HG02759 (cell line): Measurements from ENCODE around the gene CNTNAP2.
"Not testable (repeated sequence)": the region's sequence is repeated elsewhere in the genome, so short reads cannot be mapped to it uniquely, and the experiment has no call there.

Source experiments
- ATAC-seq: cut with Tn5 transposase; IDR thresholded peaks from one replicate; pipeline ENCODE4 v1.9.1; 2021; ENCODE audit warnings: mild to moderate bottlenecking, moderate library complexity; ENCODE audit not compliant: unreplicated experiment

Gene CNTNAP2

DNA sequence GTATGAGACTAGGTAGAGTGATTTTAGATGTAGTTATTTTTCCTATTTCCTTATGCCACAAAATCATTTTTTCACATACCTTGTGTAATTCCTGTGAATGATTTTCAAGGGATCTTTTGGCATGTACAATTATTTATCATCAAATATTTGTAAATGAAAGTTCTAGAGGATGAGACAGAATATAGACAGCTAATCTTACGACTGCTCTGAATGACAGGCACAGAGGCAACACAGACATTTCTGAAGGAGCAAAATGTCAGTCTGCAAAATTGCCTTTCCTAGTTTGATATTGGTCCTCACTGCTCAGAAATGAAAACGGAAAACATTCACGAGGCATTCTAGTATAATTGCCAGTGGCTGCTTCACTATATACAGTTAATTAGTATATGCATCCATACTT is 1663.3 kb downstream of the CNTNAP2 start:
- ATAC-seq: no peak

DNA sequence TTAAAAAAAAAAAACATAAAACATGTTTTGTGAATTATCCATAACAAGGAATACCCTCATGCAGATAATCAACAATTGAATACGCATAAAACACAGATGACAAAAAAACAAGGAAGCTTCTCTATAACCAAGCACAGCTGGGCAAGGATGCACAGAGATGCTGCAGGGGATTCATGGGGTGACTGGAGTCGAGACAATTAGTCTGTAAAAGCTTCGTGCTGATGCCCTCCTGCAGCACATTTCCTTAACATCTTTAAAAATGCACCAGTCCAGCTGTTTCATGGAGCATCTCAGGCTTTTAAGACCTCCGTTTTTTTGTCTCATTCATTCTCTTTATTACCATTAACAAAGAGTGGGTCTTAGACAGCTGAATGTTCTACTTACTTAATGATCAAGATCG is 1680.0 kb downstream of the CNTNAP2 start:
- no peak for ATAC-seq

GRCh38 chr7:147798001-147798400 is 1681.4 kb downstream of the CNTNAP2 start:
- no peak for ATAC-seq

- not testable (repeated sequence) for ATAC-seq
These were observed 1685.2 kb downstream of the CNTNAP2 start for GRCh38 chr7:147801762-147802161.

DNA sequence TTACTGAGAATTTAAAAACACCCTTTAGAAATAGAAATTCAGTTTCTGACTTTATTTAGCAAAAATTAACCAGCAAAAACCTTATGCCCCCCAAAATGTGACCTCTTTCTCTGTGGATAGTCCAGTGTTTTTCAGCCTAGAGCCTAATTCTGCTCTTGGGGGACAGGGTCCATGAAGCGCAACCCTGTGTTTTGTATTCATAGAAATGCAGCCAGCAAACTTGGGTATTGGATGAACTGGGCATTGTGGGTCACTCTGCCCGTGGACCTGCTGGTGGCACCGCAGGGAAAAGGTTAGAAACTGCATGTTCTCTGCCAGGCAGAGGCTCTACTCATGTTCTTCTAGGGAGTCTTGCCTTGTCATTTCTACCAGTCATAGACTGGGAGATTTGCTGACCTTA is 1686.5 kb downstream of the CNTNAP2 start:
- no peak for ATAC-seq

- ATAC-seq: no peak
These were observed 1687.0 kb downstream of the CNTNAP2 start for GRCh38 chr7:147803606-147804005.

DNA sequence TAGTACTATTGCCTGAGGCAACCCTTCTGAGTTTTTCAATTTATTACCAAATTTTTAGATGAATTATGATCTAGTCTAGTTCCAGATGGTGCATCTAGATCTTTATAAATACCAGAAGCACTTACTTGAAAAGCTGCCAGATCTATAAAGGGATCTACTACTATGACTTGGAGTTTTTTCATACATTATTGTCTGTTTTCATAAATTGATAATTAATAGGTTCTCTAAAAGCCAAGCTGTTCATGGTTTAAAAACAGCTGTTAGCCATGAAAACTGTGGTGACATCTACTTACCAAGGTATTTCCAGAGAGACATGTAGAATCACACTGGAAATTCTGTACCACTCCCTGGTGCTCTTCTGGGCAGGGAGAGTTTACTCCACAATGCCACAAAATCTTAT is 1687.4 kb downstream of the CNTNAP2 start:
- no peak for ATAC-seq

DNA sequence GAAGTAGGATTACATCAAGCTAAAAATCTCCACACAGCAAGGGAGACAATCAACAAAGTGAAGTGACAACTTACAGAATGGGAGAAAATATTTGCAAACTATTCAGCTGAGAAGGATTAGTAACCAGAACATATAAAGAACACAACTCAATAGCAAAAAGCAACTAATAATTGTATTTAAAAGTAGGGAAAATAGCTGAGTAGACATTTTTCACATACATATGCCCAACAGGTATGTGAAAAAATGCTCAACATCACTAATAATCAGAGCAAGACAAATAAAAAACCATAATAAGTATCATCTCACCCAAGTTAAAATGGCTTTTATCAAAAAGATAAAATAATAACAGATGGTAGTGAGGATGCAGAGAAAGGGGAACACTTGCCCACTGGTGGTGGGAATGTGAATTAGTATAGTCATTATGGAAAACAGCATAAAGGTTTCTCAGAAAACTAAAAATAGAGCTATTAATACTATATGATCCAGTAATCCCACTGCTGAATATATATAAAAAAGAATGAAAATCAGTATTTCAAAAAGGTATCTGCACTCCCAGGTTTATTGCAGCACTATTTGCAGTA is 1689.5 kb downstream of the CNTNAP2 start:
- ATAC-seq: no peak

GRCh38 chr7:147809786-147810185 is 1693.2 kb downstream of the CNTNAP2 start:
- no peak for ATAC-seq

DNA sequence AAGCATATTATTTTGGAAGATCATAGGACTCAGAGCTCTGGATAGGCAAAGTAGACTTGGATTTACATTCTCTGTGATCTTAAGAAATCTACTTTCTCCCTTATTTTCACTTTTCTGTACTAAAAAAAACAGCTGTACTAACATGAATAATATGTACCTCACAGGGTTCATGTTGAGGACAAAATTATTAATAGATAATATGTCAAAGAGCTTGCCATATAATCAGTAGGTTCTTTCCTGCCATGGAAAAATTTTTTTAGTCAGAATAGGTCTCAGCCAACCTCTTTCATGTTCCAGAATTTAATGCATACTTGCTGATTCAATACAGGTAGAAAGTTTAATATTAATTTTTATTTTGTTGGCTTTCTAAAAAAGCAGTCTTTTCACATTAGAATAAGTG is 1693.7 kb downstream of the CNTNAP2 start:
- ATAC-seq: no peak

- no peak for ATAC-seq
These were observed 1695.3 kb downstream of the CNTNAP2 start for GRCh38 chr7:147811923-147812322.

GRCh38 chr7:147813316-147813715 is 1696.7 kb downstream of the CNTNAP2 start:
- no peak for ATAC-seq

DNA sequence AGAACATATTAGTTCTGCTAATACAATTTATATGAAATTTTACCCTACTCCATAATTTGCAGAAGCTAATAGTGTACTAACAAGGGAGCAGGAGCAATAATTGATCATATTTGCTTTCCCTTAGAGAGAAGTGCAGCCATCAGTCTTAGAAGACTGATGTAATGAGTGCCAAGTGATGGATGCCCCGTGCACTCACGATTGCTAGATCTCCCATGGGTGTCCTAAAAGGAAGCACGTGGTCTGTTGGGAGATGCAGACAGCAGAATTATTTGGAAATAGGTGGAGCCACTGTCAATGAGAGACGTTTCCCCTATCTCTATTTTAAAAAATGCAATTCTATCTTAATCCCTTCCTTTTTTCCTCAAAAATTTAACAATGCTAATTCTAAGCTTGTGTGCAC is 1701.7 kb downstream of the CNTNAP2 start:
- no peak for ATAC-seq

GRCh38 chr7:147824671-147825070 is 1708.1 kb downstream of the CNTNAP2 start:
- ATAC-seq: no peak

DNA sequence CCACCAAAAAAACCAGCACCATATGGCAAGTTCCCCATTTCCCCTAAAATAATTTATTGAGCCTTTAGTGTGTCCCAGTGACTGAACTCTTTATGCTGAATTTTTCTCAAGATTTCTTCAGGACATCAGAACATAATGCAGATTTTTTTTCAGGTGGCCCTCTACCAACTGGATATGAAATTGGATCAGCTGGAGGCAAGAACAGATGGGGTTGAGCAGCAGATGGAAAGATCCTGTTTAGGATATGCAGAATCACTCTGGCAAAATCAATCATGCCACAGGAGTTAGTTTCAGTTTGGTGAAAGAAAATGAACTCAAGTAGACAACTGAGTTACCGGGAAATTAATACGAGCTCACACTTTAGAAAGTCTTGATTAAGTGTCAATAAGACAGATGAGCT is 1712.4 kb downstream of the CNTNAP2 start:
- ATAC-seq: no peak

DNA sequence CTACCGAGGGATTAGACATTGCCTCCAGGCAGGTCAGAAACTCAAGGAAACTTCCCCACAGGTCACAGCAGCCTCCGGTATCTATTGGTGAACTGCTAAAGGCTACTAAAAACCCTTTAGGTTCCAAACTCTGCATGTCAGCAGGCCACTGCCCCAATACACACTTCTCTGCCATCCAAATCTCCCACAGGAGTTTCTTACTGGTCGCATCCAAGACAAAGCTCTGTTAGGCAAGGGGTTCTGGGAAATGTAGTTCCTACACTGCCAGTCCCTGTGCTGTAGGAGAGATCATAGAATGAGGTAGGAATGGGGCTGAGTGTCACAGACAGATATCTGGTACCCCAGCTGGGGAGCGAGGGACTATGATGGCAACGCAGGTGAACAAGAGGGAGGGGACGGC is 1717.0 kb downstream of the CNTNAP2 start:
- ATAC-seq: no peak

- no peak for ATAC-seq
These were observed 1717.4 kb downstream of the CNTNAP2 start for GRCh38 chr7:147833970-147834369.

GRCh38 chr7:147852833-147853232 is 1736.2 kb downstream of the CNTNAP2 start:
- no peak for ATAC-seq

DNA sequence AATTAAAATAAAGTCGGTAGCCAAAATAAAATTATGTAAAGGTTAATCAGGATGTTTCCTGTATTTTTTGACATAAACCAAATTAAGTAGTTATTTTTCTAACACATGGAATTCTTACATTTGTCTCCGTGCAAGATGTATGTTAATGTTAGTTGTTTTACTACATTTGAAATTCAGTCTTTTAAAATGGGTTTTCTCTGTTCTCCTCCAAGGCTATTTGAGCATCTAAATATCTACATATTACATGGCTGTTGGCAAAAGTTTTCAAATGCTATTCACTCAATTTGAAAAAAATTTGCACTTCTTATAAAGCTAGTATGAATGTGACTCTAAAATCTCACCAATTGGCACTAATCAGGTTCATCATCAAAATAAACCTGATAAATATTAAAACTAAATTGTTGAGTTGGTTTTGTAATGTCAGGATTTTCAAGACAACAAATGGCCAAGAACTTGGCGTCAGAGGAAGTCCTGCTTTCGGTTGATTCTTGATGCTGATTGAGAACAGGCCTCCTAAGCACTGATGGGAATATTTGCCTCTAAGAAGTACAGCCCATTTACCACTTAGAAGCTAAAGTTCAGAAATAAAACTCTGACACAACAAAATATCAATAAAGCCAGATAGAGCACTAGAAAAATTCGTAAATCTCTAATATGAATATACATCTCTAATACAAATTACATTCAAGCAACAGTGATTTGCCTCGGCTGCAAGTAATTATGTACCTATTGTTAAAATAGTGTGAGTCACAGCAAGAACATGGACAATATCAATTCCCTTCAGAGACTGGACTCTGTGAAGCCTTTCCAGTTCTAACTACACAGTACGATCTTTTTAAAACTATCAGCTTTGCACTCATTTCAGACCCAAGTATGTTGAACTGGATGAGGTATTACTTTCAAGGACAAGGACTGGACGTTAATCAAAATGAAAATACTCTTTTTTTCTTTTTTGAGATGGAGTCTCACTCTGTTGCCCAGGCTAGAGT is 1740.8 kb downstream of the CNTNAP2 start:
- ATAC-seq: no peak

GRCh38 chr7:147858421-147858820 is 1741.8 kb downstream of the CNTNAP2 start:
- ATAC-seq: no peak

DNA sequence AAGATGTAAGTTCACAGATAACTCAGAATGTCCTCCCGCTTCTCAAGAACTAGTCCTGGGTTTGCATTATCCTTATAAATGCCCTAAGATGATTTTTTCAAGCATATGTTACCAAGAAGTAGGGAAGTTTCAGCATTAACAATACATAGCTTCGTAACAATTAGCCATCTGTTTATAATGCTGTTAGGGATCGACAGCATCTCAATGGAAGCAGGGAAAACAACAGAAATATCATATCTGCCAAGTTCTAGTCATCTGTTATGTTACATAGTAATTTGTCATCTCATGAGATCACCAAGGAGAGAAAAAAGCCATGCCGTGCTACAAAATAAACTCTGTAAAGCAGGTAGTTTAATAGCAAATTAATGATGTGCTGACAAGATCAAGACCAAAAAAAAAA is 1742.4 kb downstream of the CNTNAP2 start:
- no peak for ATAC-seq

DNA sequence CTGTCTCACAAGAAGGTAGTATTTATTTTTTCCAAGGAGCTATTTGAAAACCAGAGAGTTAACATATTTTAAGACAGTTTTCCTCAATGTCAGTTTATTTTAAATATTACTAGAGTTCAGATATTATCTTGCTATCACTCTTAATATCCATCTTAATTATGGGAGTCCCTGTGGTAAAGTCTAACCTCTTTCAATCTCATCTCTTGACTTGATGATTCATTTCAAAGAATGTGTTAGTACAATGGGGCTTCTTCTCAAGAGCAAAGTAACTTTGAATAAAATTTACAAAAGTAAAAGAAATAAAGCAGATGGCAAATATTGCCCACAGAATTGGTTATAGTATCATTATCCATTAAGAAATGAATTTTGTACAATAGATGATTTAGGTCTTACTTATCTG is 1742.9 kb downstream of the CNTNAP2 start:
- ATAC-seq: no peak
